ENCODE data around the gene ARHGAP22.
"Not testable (repeated sequence)": the region's sequence is repeated elsewhere in the genome, so short reads cannot be mapped to it uniquely, and the experiment has no call there.

DNA sequence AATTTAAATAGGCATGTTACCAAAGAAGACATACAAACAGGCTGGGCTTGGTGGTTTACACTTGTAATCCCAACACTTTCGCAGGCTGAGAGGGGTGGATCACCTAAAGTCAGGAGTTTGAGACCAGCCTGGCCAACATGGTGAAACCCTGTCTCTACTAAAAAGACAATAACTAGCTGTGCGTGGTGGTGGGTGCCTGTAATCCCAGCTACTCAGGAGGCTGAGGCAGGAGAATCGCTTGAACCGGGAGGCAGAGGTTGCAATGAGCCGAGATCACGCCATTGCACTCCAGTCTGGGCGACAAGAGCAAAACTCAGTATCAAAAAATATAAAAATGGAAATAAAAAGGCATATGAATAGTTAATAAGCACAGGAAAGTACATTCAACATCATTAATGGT is 42.2 kb upstream of the ARHGAP22 start:
- not testable (repeated sequence) for TF ChIP-seq CTCF (IDR thresholded peaks at IDR 0.05; ENCODE audit: insufficient read depth, low read length); REST (IDR thresholded peaks at IDR 0.05; ENCODE audit: insufficient replicate concordance, low read depth); POLR2AphosphoS5 (IDR thresholded peaks at IDR 0.05; ENCODE audit: low read depth); SPI1 (IDR thresholded peaks at IDR 0.05; ENCODE audit: borderline replicate concordance, low read depth)
